ENCODE results near the gene TBX2.

Gene TBX2

GRCh38 chr17:61452301-61453290, 53.0 kb downstream of the TBX2 start, which contains the start of gene TBX4:
Gene TBX4 (plus strand): TSS chr17:61452422. CDS start chr17:61456491, 4,069 bp downstream.
- DNase-seq (ENCODE audit: low read depth in 1 of 2, low spot score in 1 of 2): no peak

GRCh38 chr17:61453566-61454380, 54.1 kb downstream of the TBX2 start:
- no peak for DNase-seq (ENCODE audit: low read depth in 1 of 2, low spot score in 1 of 2)

- no peak for DNase-seq (ENCODE audit: low read depth in 1 of 2, low spot score in 1 of 2)
These were observed 55.0 kb downstream of the TBX2 start for GRCh38 chr17:61454381-61455323.

GRCh38 chr17:61455324-61456060, 55.8 kb downstream of the TBX2 start:
- no peak for DNase-seq (ENCODE audit: low read depth in 1 of 2, low spot score in 1 of 2)

GRCh38 chr17:61456061-61456681, 56.5 kb downstream of the TBX2 start:
- DNase-seq (ENCODE audit: low read depth in 1 of 2, low spot score in 1 of 2): no peak

- DNase-seq (ENCODE audit: low read depth in 1 of 2, low spot score in 1 of 2): no peak
These were observed 57.1 kb downstream of the TBX2 start for GRCh38 chr17:61456688-61457225.

DNA sequence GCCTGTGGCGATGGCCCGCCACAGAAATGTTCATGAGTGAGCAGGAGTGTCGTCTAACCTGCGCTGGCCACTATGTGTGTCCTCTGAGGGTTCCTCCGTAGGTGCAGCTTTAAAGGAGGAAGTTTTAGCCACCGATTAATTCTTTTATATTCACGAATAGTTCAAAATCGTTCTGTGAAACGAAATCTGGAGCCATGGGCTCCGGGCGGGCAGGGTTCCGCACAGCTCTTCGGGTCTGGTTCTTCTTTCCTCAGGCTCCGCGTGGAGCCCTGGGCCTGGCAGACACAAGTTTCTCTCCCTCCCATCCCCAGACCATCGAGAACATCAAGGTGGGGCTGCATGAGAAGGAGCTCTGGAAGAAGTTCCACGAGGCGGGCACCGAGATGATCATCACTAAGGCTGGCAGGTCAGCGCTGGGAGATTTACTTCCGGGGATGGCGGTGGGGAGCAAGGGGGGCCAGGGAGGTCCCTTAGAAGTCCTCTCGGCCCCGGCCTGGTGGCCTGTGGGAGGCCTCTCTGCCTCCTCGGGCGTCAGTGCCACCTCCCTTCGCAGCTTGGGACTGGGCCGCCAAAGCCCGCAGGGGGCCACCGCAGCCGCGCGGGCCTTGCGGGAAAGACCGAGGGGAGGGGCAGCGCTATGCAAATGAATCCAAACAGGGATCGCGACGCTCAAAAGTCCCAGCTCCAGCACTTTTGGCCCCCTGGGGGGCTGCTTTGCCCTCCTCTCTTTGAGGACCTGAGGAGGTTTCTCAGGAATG, 57.8 kb downstream of the TBX2 start:
- no peak for DNase-seq (ENCODE audit: low read depth in 1 of 2, low spot score in 1 of 2)

DNA sequence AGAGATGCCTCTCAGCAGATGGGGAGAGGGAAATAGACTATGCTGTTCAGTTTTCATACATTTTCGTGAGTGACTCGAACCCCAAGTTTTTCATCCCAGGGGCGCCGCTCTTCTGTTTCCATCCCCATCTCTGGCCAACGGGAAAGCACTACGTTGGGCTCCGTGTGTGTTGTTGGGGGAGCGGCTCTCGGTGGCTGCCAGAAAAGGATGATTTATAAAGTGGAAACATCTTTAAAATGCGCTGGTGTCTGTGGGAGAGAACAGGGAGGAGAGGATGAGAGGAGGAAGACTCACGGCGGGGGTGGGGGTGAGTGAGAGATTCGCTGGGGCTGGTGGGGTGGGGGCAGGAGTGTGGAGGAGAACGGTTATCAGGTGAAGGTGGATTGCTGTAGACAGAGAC, 58.4 kb downstream of the TBX2 start:
- no peak for DNase-seq (ENCODE audit: low read depth in 1 of 2, low spot score in 1 of 2)

- DNase-seq (ENCODE audit: low read depth in 1 of 2, low spot score in 1 of 2): no peak
These were observed 58.9 kb downstream of the TBX2 start for GRCh38 chr17:61458421-61459141.
